DND-41 (cell line): Measurements from ENCODE around the gene LHX3.

Source experiments
- ATAC-seq: fragments of 200-7000 bp; cut with Tn5 transposase; 3 replicates; pipeline ENCODE4 v1.9.1; 2021; ENCODE audit warnings: low read depth; ENCODE audit not compliant: insufficient read depth
- DNase-seq: peaks from one replicate; pipeline ENCODE4 v3.0.0-alpha.2; 2020
- H2AFZ ChIP-seq: 2 replicates; pipeline ENCODE4 v1.6.0; 2012; ENCODE audit warnings: low read depth, low read length
- H3K27ac ChIP-seq: 2 replicates; pipeline ENCODE4 v1.5.1; 2012; ENCODE audit warnings: low read length, inconsistent platforms
- H3K27me3 ChIP-seq: fragments of 200-600 bp; sonication (generic); 2 replicates; pipeline ENCODE4 v1.6.0; 2012; ENCODE audit warnings: low read length, mild to moderate bottlenecking, inconsistent platforms; ENCODE audit not compliant: insufficient read depth, poor library complexity
- H3K36me3 ChIP-seq: 2 replicates; pipeline ENCODE4 v1.5.1; 2012; ENCODE audit warnings: low read length, inconsistent platforms; ENCODE audit not compliant: insufficient read depth
- H3K4me1 ChIP-seq: 2 replicates; pipeline ENCODE4 v1.5.1; 2012; ENCODE audit warnings: mild to moderate bottlenecking, low read length; ENCODE audit not compliant: insufficient read depth
- H3K4me2 ChIP-seq: 2 replicates; pipeline ENCODE4 v1.6.0; 2012; ENCODE audit warnings: mild to moderate bottlenecking, moderate library complexity, low read length, inconsistent platforms; ENCODE audit not compliant: insufficient read depth
- H3K4me3 ChIP-seq, 2 experiments: fragments of 200-600 bp in 1 of 2; shearing (Covaris generic) in 1 of 2; 2 replicates each; pipeline ENCODE4 v1.5.1; 2012 to 2016; ENCODE audit warnings: inconsistent platforms in 2 of 2, low read length in 2 of 2, mild to moderate bottlenecking in 2 of 2, low read depth in 1 of 2, moderate library complexity in 1 of 2
- H3K79me2 ChIP-seq: 2 replicates; pipeline ENCODE4 v1.6.0; 2012; ENCODE audit warnings: low read length, inconsistent platforms; ENCODE audit not compliant: insufficient read depth
- H3K9ac ChIP-seq: 2 replicates; pipeline ENCODE4 v1.6.0; 2012; ENCODE audit warnings: low read depth, mild to moderate bottlenecking, inconsistent platforms, low read length, moderate library complexity
- H3K9me3 ChIP-seq: 2 replicates; pipeline ENCODE4 v1.5.1; 2012; ENCODE audit warnings: low read length, moderate library complexity, mild to moderate bottlenecking, inconsistent platforms; ENCODE audit not compliant: insufficient read depth, severe bottlenecking
- H4K20me1 ChIP-seq: 2 replicates; pipeline ENCODE4 v1.6.0; 2012; ENCODE audit warnings: low read length; ENCODE audit not compliant: insufficient read depth
- EZH2 ChIP-seq: IDR thresholded peaks from 3 replicates; pipeline ENCODE4 v1.6.1; 2012; ENCODE audit warnings: borderline replicate concordance, low read depth, mild to moderate bottlenecking, moderate library complexity, low read length, inconsistent platforms; ENCODE audit not compliant: severe bottlenecking
- TF ChIP-seq, protein P1 (sequence below): IDR thresholded peaks from 2 replicates; pipeline ENCODE4 v1.5.1; 2012; ENCODE audit warnings: borderline replicate concordance, low read length, moderate library complexity, mild to moderate bottlenecking; ENCODE audit not compliant: poor library complexity, severe bottlenecking; ENCODE audit errors: extremely low read depth

The LHX3 gene

GRCh38 chr9:136246849-136247550 lies 42.1 kb upstream of the LHX3 start:
- no peak overlapping the region for H3K4me2 ChIP-seq
- H3K9ac ChIP-seq, result no peak overlapping the region
- no peaks in the 10 kb centered on the region for H3K27me3 ChIP-seq
- peaks cover 8% of the 10 kb centered on the region; the same call in 1 of the 2 replicates for H3K36me3 ChIP-seq
- no peak overlapping the region for H3K4me3 ChIP-seq
- no peaks in the 10 kb centered on the region for H3K9me3 ChIP-seq
- ATAC-seq (no peak), DNase-seq (no peak)
- TF ChIP-seq, protein P1, sequence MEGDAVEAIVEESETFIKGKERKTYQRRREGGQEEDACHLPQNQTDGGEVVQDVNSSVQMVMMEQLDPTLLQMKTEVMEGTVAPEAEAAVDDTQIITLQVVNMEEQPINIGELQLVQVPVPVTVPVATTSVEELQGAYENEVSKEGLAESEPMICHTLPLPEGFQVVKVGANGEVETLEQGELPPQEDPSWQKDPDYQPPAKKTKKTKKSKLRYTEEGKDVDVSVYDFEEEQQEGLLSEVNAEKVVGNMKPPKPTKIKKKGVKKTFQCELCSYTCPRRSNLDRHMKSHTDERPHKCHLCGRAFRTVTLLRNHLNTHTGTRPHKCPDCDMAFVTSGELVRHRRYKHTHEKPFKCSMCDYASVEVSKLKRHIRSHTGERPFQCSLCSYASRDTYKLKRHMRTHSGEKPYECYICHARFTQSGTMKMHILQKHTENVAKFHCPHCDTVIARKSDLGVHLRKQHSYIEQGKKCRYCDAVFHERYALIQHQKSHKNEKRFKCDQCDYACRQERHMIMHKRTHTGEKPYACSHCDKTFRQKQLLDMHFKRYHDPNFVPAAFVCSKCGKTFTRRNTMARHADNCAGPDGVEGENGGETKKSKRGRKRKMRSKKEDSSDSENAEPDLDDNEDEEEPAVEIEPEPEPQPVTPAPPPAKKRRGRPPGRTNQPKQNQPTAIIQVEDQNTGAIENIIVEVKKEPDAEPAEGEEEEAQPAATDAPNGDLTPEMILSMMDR, result no peak
- peaks cover 28% of the 10 kb centered on the region for H3K4me1 ChIP-seq
- peaks cover 33% of the 10 kb centered on the region for H3K79me2 ChIP-seq
- no peak overlapping the region; the same call in 1 of the 2 replicates for H2AFZ ChIP-seq
- no peak overlapping the region for H3K27ac ChIP-seq
- H4K20me1 ChIP-seq, result peaks cover 27% of the 10 kb centered on the region

DNA sequence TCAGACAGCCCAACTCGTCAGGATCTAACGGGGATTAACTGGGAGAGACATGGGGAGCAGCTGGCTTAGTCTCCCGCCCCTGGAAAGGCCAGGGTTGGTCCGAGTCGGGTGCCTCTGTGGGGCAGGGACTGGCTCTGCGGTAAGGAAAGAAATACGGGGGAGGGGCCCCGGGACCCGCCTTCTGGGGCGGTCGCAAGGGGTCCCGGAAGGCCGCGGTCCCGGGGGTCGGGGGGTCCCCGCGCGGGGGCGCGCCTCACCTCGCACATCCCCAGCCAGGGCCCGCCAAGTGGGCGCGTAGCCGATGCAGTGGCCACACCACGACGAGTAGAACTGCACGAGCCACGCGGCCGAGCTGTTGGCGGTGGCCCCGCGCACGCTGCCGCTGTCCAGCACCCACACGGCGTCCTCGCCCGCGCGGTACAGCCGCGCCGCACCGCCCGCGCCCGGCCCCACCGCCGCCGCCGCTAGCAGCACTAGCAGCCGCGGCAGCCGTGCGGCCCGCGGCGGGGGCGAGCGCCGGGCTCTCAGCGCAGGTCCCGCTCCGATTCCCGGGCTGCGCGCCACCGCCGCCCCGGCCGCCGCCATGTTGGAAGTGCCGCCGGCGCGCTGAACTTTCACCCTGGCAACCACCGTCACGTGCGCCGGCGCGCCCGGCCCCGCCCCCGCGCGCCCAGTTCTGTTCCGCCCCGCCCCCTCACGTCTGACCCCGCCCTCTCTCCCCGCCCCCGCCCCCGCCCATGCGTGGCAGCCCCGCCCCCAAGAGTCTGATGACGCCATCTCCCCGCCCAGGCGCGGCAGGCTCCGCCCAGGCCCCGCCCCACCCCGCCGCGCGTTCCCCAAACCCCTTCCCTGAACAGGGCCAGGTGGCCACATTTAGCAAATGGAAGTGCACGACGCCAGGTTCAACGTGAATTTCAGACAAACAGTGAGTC lies 40.6 kb upstream of the LHX3 start, which contains the start of gene QSOX2:
TSS of gene QSOX2 (minus strand) at position 594 of the 932 bp plus-strand sequence. CDS start at position 585, 9 bp downstream.
- peak within 1 kb of the TSS; percentile 67 for H2AFZ ChIP-seq
- H3K79me2 ChIP-seq, result peaks cover 48% of the 10 kb centered on the region
- peak; percentile 73 for ATAC-seq
- peaks cover 42% of the 10 kb centered on the region for H4K20me1 ChIP-seq
- no peaks in the 10 kb centered on the region for H3K9me3 ChIP-seq
- H3K27ac ChIP-seq, result peak within 1 kb of the TSS; percentile 36
- H3K27me3 ChIP-seq, result no peaks in the 10 kb centered on the region
- peak; percentile 79 for DNase-seq
- H3K4me2 ChIP-seq, result peak within 1 kb of the TSS; percentile 98
- H3K4me1 ChIP-seq, result peaks cover 28% of the 10 kb centered on the region
- peak within 1 kb of the TSS; percentile 71 to 78 for H3K4me3 ChIP-seq
- no peak for TF ChIP-seq EZH2
- TF ChIP-seq, protein P1, result no peak
- peak within 1 kb of the TSS; percentile 60 for H3K9ac ChIP-seq
- H3K36me3 ChIP-seq, result peaks cover 16% of the 10 kb centered on the region

DNA sequence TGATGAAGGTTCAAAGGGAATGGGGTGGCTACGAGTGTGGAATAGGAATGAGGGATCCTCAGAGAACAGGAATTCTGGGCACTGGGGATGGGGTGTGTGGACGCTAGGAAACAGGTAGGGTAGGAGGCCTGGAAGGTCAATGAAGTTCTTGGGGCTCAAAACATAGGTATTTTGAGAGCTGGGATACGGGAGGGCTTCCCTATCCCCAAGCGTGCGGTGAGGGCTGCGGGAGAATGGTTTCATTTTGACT lies 40.0 kb upstream of the LHX3 start:
- Histone ChIP-seq H4K20me1 (peaks cover 47% of the 10 kb centered on the region), H3K4me1 (peaks cover 28% of the 10 kb centered on the region), H3K27me3 (no peaks in the 10 kb centered on the region), H3K79me2 (peaks cover 54% of the 10 kb centered on the region), H3K36me3 (peaks cover 16% of the 10 kb centered on the region), H3K4me2 (peak overlapping the region; percentile 98), H2AFZ (no peak overlapping the region), H3K27ac (peak overlapping the region; percentile 36), H3K9me3 (no peaks in the 10 kb centered on the region), H3K9ac (peak overlapping the region; percentile 60), H3K4me3 (peak overlapping the region; percentile 71 to 78)
- DNase-seq (no peak), ATAC-seq (no peak)
- TF ChIP-seq EZH2, result no peak
- TF ChIP-seq, protein P1, result no peak
